Measurements from ENCODE around the gene TOMT.

Gene TOMT

GRCh38 chr11:72088076-72088808 is 17.5 kb upstream of the TOMT start:
- no peak for DNase-seq

GRCh38 chr11:72091292-72091691 is 14.4 kb upstream of the TOMT start:
- DNase-seq, result peak; percentile 51 to 73 (median 68)

GRCh38 chr11:72098741-72099140 is 7.0 kb upstream of the TOMT start:
- no peak for DNase-seq

GRCh38 chr11:72100009-72100408 is 5.7 kb upstream of the TOMT start:
- no peak for DNase-seq

- DNase-seq, result no peak
These were observed 5.3 kb upstream of the TOMT start for GRCh38 chr11:72100462-72100861.

- DNase-seq, result peak in 1 of 6 experiments; percentile 11
These were observed 3.6 kb upstream of the TOMT start for GRCh38 chr11:72102162-72102561.

GRCh38 chr11:72102631-72102945 is 3.1 kb upstream of the TOMT start:
- DNase-seq, result no peak

- peak; percentile 93 to 97 (median 94) for DNase-seq
These were observed 2.6 kb upstream of the TOMT start, which contains the start of gene LAMTOR1 for GRCh38 chr11:72102946-72103753. TSS of gene LAMTOR1 (minus strand) at chr11:72103297. CDS start at chr11:72103224, 73 bp downstream.

GRCh38 chr11:72103754-72104167 is 2.0 kb upstream of the TOMT start:
- DNase-seq, result peak in 1 of 6 experiments; percentile 15

- DNase-seq, result no peak
These were observed 5.8 kb downstream of the TOMT start for GRCh38 chr11:72111300-72112142.

- DNase-seq, result peak; percentile 90 to 99 (median 98)
These were observed 6.6 kb downstream of the TOMT start, which contains the start of gene ANAPC15 for GRCh38 chr11:72112143-72112977. TSS of gene ANAPC15 (minus strand) at chr11:72112695. CDS start at chr11:72111276, 1,419 bp downstream.

GRCh38 chr11:72112978-72113808 is 7.5 kb downstream of the TOMT start:
- DNase-seq, result no peak

GRCh38 chr11:72114570-72114969 is 8.8 kb downstream of the TOMT start:
- DNase-seq, result no peak

- no peak for DNase-seq
These were observed 10.5 kb downstream of the TOMT start for GRCh38 chr11:72116019-72116755.

GRCh38 chr11:72119198-72119597 is 13.5 kb downstream of the TOMT start:
- no peak for DNase-seq

- DNase-seq, result no peak
These were observed 15.2 kb downstream of the TOMT start for GRCh38 chr11:72120930-72121329.

GRCh38 chr11:72122607-72123006 is 16.9 kb downstream of the TOMT start:
- DNase-seq, result no peak

- no peak for DNase-seq
These were observed 17.5 kb downstream of the TOMT start for GRCh38 chr11:72123117-72123653.

GRCh38 chr11:72124046-72124445 is 18.3 kb downstream of the TOMT start:
- no peak for DNase-seq

- no peak for DNase-seq
These were observed 20.2 kb downstream of the TOMT start for GRCh38 chr11:72125956-72126355.
